Adrenal gland (tissue), 12 donors: Measurements from ENCODE around the gene CHAMP1. TPM values are rescaled to one million over a fixed set of nuclear protein-coding genes. Genes with fewer than 3 reads are reported as not detected.
"Not testable (repeated sequence)": the region's sequence is repeated elsewhere in the genome, so short reads cannot be mapped to it uniquely, and the experiment has no call there.

ENCODE experiments used
- DNase-seq, 7 donors: peaks; one replicate each; pipeline ENCODE4 v3.0.0-alpha.2; 2019 to 2020
- H3K27ac ChIP-seq, 5 donors: fragments of 200-600 bp; sonication (generic) in 4 of 5; 1 replicate in 3 of 5; 2 replicates in 2 of 5; pipeline versions ENCODE4 v1.5.1 to v1.8.0; 2016 to 2020; ENCODE audit warnings: mild to moderate bottlenecking in 1 of 5
- H3K27me3 ChIP-seq: fragments of 200-600 bp; 2 replicates; pipeline ENCODE4 v1.8.0; 2021
- H3K36me3 ChIP-seq, 2 donors: fragments of 200-600 bp; replicated peaks in 1 of 2; 1 replicate in 1 of 2; 2 replicates in 1 of 2; pipeline versions ENCODE4 v1.5.1 to v1.8.0; 2018 to 2022
- H3K4me1 ChIP-seq, 2 donors: fragments of 200-600 bp; replicated peaks in 1 of 2; 1 replicate in 1 of 2; 2 replicates in 1 of 2; pipeline versions ENCODE4 v1.5.1 to v1.8.0; 2018 to 2021
- H3K4me3 ChIP-seq, 4 donors: fragments of 200-600 bp; sonication (generic) in 3 of 4; one replicate each; pipeline ENCODE4 v1.5.1; 2016 to 2018
- H3K9me3 ChIP-seq, 3 donors: fragments of 200-600 bp; sonication (generic) in 1 of 3; replicated peaks in 1 of 3; 1 replicate in 2 of 3; 2 replicates in 1 of 3; pipeline versions ENCODE4 v1.5.1 to v1.8.0; 2016 to 2021
- POLR2A ChIP-seq, 2 donors: fragments of 450-650 bp; IDR thresholded peaks; one replicate each; pipeline ENCODE4 v1.6.1; 2017; ENCODE audit warnings: antibody characterized with exemption in 2 of 2, mild to moderate bottlenecking in 2 of 2, moderate library complexity in 1 of 2
- WGBS, 4 donors: extraction: QIAGEN DNeasy Blood & Tissue Kit in 2 of 4; methylation state at CpG; one replicate each; pipeline versions ENCODE4 v1.1.5 to v1.1.7; 2013 to 2017; 5-methylcytosine and 5-hydroxymethylcytosine counted together
- intact Hi-C, 2 donors: fragments of 100-400 bp; cut with DNase I; formaldehyde crosslinking; loops; one replicate each; pipeline versions ENCODE4 v1.14.1 to v1.15.0; 2022 to 2023
- polyA plus RNA-seq, 3 donors: library from polyadenylated mRNA; stranded (reverse); fragments of 200-250 nt in 2 of 3; fragments of 350-450 nt in 1 of 3; fragmentation: Illumina TruSeq in 1 of 3; extraction: RNeasy Lipid Tissue Mini Kit (QIAGEN cat#74804) in 1 of 3; gene quantifications; one replicate each; pipeline ENCODE4 v1.2.3, GENCODE V29; 2013 to 2014
- total RNA-seq, 9 donors: library from RNA; depleted of rRNA in 4 of 9; stranded (reverse); fragments of >200 nt in 4 of 9; fragments of 120-200 nt in 1 of 9; fragmentation: NEBNext Ultra II Directional in 1 of 9; extraction: Animal tissue kit (Norgen Biotek cat#: 25700) in 1 of 9; gene quantifications; one replicate each; pipeline versions ENCODE4 v1.1.0 to v1.2.4, GENCODE V29; 2013 to 2023
- TF ChIP-seq, protein P1 (sequence below), 6 experiments: fragments of 450-650 bp in 4 of 6; fragments of 200-600 bp in 2 of 6; sonication (generic) in 1 of 6; IDR thresholded peaks; 1 replicate in 5 of 6; 2 replicates in 1 of 6; pipeline versions ENCODE4 v1.5.1 to v1.8.0; 2016 to 2021; ENCODE audit warnings: antibody characterized with exemption in 6 of 6, mild to moderate bottlenecking in 2 of 6, moderate library complexity in 1 of 6
- donor health status: healthy with polysubstance abuse.
- donor health status: Bipolar disorder and iron deficiency.
- donor health status: DM: yes; HTN: yes; CAD: no.
- donor health status: DM: no; HTN: no; CAD: no.
- donor health status: DM: no; HTN: no; CAD: no.
- donor health status: DM: yes; HTN: yes; CAD: no.

CHAMP1 gene
- total and polyA plus RNA-seq, 12 donors = 3.8 to 23.9 (median 19.4) TPM

GRCh38 chr13:114325729-114326128 lies 11.4 kb downstream of the CHAMP1 start:
- no peak for DNase-seq
- Histone ChIP-seq H3K4me3 (no peak overlapping the region), H3K4me1 (no peaks in the 10 kb centered on the region), H3K27me3 (no peaks in the 10 kb centered on the region), H3K36me3 (peaks cover 0 to 35% of the 10 kb centered on the region in 2 donors), H3K9me3 (no peaks in the 10 kb centered on the region), H3K27ac (no peak overlapping the region)
- intact Hi-C loops = no loop called here
- TF ChIP-seq, protein P1, sequence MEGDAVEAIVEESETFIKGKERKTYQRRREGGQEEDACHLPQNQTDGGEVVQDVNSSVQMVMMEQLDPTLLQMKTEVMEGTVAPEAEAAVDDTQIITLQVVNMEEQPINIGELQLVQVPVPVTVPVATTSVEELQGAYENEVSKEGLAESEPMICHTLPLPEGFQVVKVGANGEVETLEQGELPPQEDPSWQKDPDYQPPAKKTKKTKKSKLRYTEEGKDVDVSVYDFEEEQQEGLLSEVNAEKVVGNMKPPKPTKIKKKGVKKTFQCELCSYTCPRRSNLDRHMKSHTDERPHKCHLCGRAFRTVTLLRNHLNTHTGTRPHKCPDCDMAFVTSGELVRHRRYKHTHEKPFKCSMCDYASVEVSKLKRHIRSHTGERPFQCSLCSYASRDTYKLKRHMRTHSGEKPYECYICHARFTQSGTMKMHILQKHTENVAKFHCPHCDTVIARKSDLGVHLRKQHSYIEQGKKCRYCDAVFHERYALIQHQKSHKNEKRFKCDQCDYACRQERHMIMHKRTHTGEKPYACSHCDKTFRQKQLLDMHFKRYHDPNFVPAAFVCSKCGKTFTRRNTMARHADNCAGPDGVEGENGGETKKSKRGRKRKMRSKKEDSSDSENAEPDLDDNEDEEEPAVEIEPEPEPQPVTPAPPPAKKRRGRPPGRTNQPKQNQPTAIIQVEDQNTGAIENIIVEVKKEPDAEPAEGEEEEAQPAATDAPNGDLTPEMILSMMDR (IDR thresholded peaks at IDR 0.05) = no peak
- WGBS, 4 donors = 79 to 88% (median 84%) methylated on average over 3 of the region's 3 CpGs

- TF ChIP-seq POLR2A (IDR thresholded peaks at IDR 0.05) = no peak
- TF ChIP-seq, protein P1 (IDR thresholded peaks at IDR 0.05) = no peak
- DNase-seq = no peak
- H3K4me3 ChIP-seq = no peak overlapping the region
- no peaks in the 10 kb centered on the region for H3K4me1 ChIP-seq
- H3K36me3 ChIP-seq = peaks cover 0 to 15% of the 10 kb centered on the region in 2 donors
- intact Hi-C loops = no loop called here
- H3K27me3 ChIP-seq = no peaks in the 10 kb centered on the region
- no peaks in the 10 kb centered on the region for H3K9me3 ChIP-seq
- WGBS, 4 donors = 86 to 92% (median 87%) methylated on average over 6 of the region's 6 CpGs
- no peak overlapping the region for H3K27ac ChIP-seq
Measured at GRCh38 chr13:114328034-114328433, 13.7 kb downstream of the CHAMP1 start.

DNA sequence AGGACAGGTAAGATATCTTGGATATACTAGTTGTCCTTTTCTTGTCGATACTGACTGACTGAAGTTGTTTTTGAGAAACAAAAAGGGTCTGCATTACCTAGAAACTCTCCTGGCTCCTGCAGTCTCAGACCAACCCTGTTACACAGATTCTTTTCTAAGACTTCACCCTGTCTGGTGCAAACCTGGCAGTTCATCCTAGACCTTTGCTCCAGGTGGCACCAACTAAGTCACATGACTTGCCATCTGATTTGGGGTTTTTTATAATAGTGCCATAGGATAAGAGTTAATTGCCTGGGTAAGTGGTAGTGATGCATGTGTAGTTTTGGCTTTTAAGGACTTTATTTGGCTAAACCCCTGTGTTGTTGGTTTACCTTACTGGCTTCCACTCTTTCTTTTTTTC lies 14.3 kb downstream of the CHAMP1 start:
- peaks cover 0 to 12% of the 10 kb centered on the region in 2 donors for H3K36me3 ChIP-seq
- 89 to 100% (median 94%) methylated on average over 1 of the region's 1 CpG for WGBS, 4 donors
- H3K27me3 ChIP-seq = no peaks in the 10 kb centered on the region
- no peaks in the 10 kb centered on the region for H3K9me3 ChIP-seq
- no peak for DNase-seq
- no peaks in the 10 kb centered on the region for H3K4me1 ChIP-seq
- H3K27ac ChIP-seq = no peak overlapping the region
- intact Hi-C loops = no loop called here
- no peak for TF ChIP-seq POLR2A (IDR thresholded peaks at IDR 0.05)
- TF ChIP-seq, protein P1 (IDR thresholded peaks at IDR 0.05) = no peak
- H3K4me3 ChIP-seq = no peak overlapping the region

DNA sequence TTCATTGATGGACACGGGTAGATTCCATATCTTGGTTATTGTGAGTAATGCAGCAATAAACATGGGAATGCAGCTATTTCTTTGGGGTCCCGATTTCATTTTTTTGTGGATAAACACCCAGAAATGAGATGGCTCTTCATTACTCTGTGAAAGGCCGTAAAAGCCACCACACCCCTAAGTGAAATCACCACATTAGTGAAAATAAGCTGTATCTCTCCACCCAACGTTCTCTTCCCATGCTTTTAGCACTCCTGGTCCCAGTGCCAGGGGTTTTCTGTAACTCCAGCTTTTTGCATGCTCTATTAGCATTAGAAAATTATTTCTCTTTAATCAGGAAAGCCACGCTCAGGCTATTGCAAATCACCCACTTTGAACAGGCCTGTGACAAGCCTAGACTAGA lies 15.8 kb downstream of the CHAMP1 start:
- intact Hi-C loops = no loop called here
- Histone ChIP-seq H3K9me3 (no peaks in the 10 kb centered on the region), H3K4me1 (no peaks in the 10 kb centered on the region), H3K36me3 (no peaks in the 10 kb centered on the region), H3K27me3 (no peaks in the 10 kb centered on the region), H3K4me3 (no peak overlapping the region), H3K27ac (no peak overlapping the region)
- 88 to 95% (median 92%) methylated on average over 5 of the region's 5 CpGs for WGBS, 4 donors
- DNase-seq = no peak
- TF ChIP-seq, protein P1 (IDR thresholded peaks at IDR 0.05) = no peak
- no peak for TF ChIP-seq POLR2A (IDR thresholded peaks at IDR 0.05)

- H3K4me3 ChIP-seq, H3K36me3 ChIP-seq, H3K9me3 ChIP-seq, H3K27me3 ChIP-seq, DNase-seq, intact Hi-C loops, H3K4me1 ChIP-seq, H3K27ac ChIP-seq: not testable (repeated sequence)
- WGBS, 4 donors = 73 to 87% (median 81%) methylated on average over 3 of the region's 3 CpGs
Measured at GRCh38 chr13:114333881-114334280, 19.6 kb downstream of the CHAMP1 start.
